Right atrium auricular region (tissue), 2 donors: ENCODE measurements around the gene CKAP2L. TPM values are rescaled to one million over a fixed set of nuclear protein-coding genes. Genes with fewer than 3 reads are reported as not detected.

Source experiments
- DNase-seq: peaks from one replicate; pipeline ENCODE4 v3.0.0-alpha.2; 2019; ENCODE audit warnings: low spot score
- H3K27ac ChIP-seq, 2 donors: fragments of 200-600 bp; sonication (generic); 1 replicate in 1 of 2; 2 replicates in 1 of 2; pipeline ENCODE4 v1.5.1; 2016 to 2019
- H3K27me3 ChIP-seq, 2 donors: fragments of 200-600 bp; sonication (generic); one replicate each; pipeline versions ENCODE4 v1.5.1 to v1.6.0; 2017 to 2019
- H3K36me3 ChIP-seq: fragments of 200-600 bp; sonication (generic); one replicate; pipeline ENCODE4 v1.5.1; 2016
- H3K4me1 ChIP-seq, 2 donors: fragments of 200-600 bp; sonication (generic); one replicate each; pipeline versions ENCODE4 v1.5.1 to v1.6.0; 2017 to 2019
- H3K4me3 ChIP-seq, 2 donors: fragments of 200-600 bp; sonication (generic); 1 replicate in 1 of 2; 2 replicates in 1 of 2; pipeline ENCODE4 v1.5.1; 2017 to 2019; ENCODE audit warnings: mild to moderate bottlenecking in 1 of 2, moderate library complexity in 1 of 2
- H3K9me3 ChIP-seq, 2 donors: fragments of 200-600 bp; sonication (generic); one replicate each; pipeline ENCODE4 v1.5.1; 2019
- CTCF ChIP-seq, 2 donors: fragments of 200-600 bp; sonication (generic); IDR thresholded peaks; one replicate each; pipeline ENCODE4 v1.5.1; 2019; ENCODE audit warnings: antibody characterized with exemption in 2 of 2
- total RNA-seq, 2 donors: library from RNA; depleted of rRNA; stranded (reverse); fragments of >200 nt; gene quantifications; one replicate each; pipeline ENCODE4 v1.1.0, GENCODE V29; 2016

CKAP2L gene
- total RNA-seq, 2 donors from 2014 or later = 0.82 TPM; not detected in 1

- Histone ChIP-seq H3K27me3 (no peaks in the 10 kb centered on the region), H3K36me3 (no peaks in the 10 kb centered on the region), H3K27ac (no peak overlapping the region), H3K9me3 (no peaks in the 10 kb centered on the region), H3K4me1 (no peaks in the 10 kb centered on the region), H3K4me3 (no peak overlapping the region)
- TF ChIP-seq CTCF (IDR thresholded peaks at IDR 0.05) = no peak
- no peak for DNase-seq
Measured at GRCh38 chr2:112688086-112688880, 76.1 kb downstream of the CKAP2L start.

- Histone ChIP-seq H3K27ac (no peak overlapping the region), H3K4me1 (no peaks in the 10 kb centered on the region), H3K9me3 (no peaks in the 10 kb centered on the region), H3K4me3 (no peak overlapping the region), H3K36me3 (no peaks in the 10 kb centered on the region), H3K27me3 (no peaks in the 10 kb centered on the region)
- no peak for TF ChIP-seq CTCF (IDR thresholded peaks at IDR 0.05)
- DNase-seq = no peak
Measured at GRCh38 chr2:112687522-112687921, 76.9 kb downstream of the CKAP2L start.

Other genes with a start within 250 kb of the CKAP2L start
- gene POLR1B, start 222.1 kb downstream of the CKAP2L start, total RNA-seq = 1 to 10 TPM; 5.7 to 6.8 TPM
- gene CHCHD5, start 180.0 kb downstream of the CKAP2L start, total RNA-seq = 10 to 100 TPM; 27.4 to 29.4 TPM
- 10 to 100 TPM; 16.8 to 19.7 TPM for gene SLC20A1, start 118.7 kb downstream of the CKAP2L start, total RNA-seq
- not detected for gene NT5DC4, start 43.6 kb downstream of the CKAP2L start, total RNA-seq
- not detected for gene IL1A, start 19.9 kb upstream of the CKAP2L start, total RNA-seq
- gene IL1B, start 72.2 kb upstream of the CKAP2L start, total RNA-seq = 1 to 10 TPM; 1.0 to 2.6 TPM
- not detected for gene IL37, start 146.6 kb upstream of the CKAP2L start, total RNA-seq
- gene IL36G, start 213.4 kb upstream of the CKAP2L start, total RNA-seq = not detected
- not detected for gene IL36A, start 240.8 kb upstream of the CKAP2L start, total RNA-seq